Tibial nerve (tissue), 4 donors: ENCODE data around the gene HIGD1B. TPM values are rescaled to one million over a fixed set of nuclear protein-coding genes. Genes with fewer than 3 reads are reported as not detected.

Experiments used
- DNase-seq, 2 donors: peaks; one replicate each; pipeline ENCODE4 v3.0.0-alpha.2; 2019; ENCODE audit warnings: low spot score in 2 of 2
- H3K27ac ChIP-seq, 4 donors: fragments of 200-600 bp; sonication (generic) in 3 of 4; one replicate each; pipeline ENCODE4 v1.5.1; 2017 to 2019; ENCODE audit warnings: mild to moderate bottlenecking in 1 of 4
- H3K27me3 ChIP-seq, 2 donors: fragments of 200-600 bp; sonication (generic) in 1 of 2; one replicate each; pipeline versions ENCODE4 v1.5.1 to v1.6.0; 2017 to 2019
- H3K36me3 ChIP-seq, 3 donors: fragments of 200-600 bp; sonication (generic); one replicate each; pipeline ENCODE4 v1.5.1; 2018 to 2019
- H3K4me1 ChIP-seq, 4 donors: fragments of 200-600 bp; sonication (generic) in 3 of 4; one replicate each; pipeline ENCODE4 v1.5.1; 2017 to 2019
- H3K4me3 ChIP-seq, 4 donors: fragments of 200-600 bp; sonication (generic) in 3 of 4; one replicate each; pipeline ENCODE4 v1.5.1; 2017 to 2019; ENCODE audit warnings: mild to moderate bottlenecking in 1 of 4, moderate library complexity in 1 of 4
- H3K9me3 ChIP-seq, 4 donors: fragments of 200-600 bp; sonication (generic) in 3 of 4; one replicate each; pipeline ENCODE4 v1.5.1; 2017 to 2019
- EP300 ChIP-seq, 2 donors: sonication (generic); formaldehyde crosslinking; IDR thresholded peaks; one replicate each; pipeline ENCODE4 v1.6.1; 2017; ENCODE audit warnings: antibody characterized with exemption in 2 of 2, mild to moderate bottlenecking in 1 of 2
- POLR2A ChIP-seq, 2 donors: fragments of 450-650 bp; IDR thresholded peaks; one replicate each; pipeline ENCODE4 v1.6.1; 2017; ENCODE audit warnings: antibody characterized with exemption in 2 of 2, mild to moderate bottlenecking in 2 of 2, moderate library complexity in 2 of 2
- WGBS, 2 donors: methylation state at CpG; one replicate each; pipeline ENCODE4 v1.1.5; 2018; 5-methylcytosine and 5-hydroxymethylcytosine counted together
- total RNA-seq, 4 donors: library from RNA; depleted of rRNA; stranded (reverse); fragments of >200 nt; gene quantifications; one replicate each; pipeline ENCODE4 v1.1.0, GENCODE V29; 2016
- TF ChIP-seq, protein P1 (sequence below), 5 experiments: fragments of 200-600 bp in 3 of 5; fragments of 450-650 bp in 2 of 5; sonication (generic) in 3 of 5; IDR thresholded peaks; one replicate each; pipeline ENCODE4 v1.5.1; 2016 to 2019; ENCODE audit warnings: antibody characterized with exemption in 5 of 5, mild to moderate bottlenecking in 3 of 5, moderate library complexity in 2 of 5

The HIGD1B gene
- 10 to 100 TPM in 1 of 4 donors, 1 to 10 TPM in 2, not detected in 1; 2.3 to 10.3 (median 6.5) TPM for total RNA-seq

DNA sequence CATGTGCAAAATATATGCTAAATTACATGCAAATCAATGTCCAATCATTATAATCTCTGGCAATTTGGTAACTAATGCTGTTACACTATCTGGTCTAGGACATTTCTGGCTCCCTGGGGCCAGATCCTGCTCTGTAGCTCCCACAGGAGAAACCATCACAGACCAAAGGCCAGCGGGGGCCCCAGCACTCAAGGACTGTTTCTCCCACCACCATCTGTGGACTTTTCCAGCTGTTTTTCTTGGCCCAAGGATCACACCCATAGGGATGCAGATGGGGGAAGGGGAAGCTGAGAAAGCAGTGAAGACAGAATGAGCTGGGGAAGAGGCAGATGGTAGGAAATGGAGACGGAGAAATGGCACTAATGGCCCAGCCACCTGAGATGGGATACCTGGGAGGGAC, at the start of gene HIGD1B:
Gene HIGD1B, plus strand, starts transcription at position 298 of the 400 bp plus-strand sequence. CDS start 270 bp downstream, outside the sequence.
- H3K4me1 ChIP-seq = no peaks in the 10 kb centered on the region
- peaks cover 0 to 35% (median 3%) of the 10 kb centered on the region in 3 donors for H3K36me3 ChIP-seq
- no peak for DNase-seq
- H3K27me3 ChIP-seq = no peaks in the 10 kb centered on the region
- H3K27ac ChIP-seq = no peak within 1 kb of the TSS
- 51 to 58% methylated on average over 2 of the region's 2 CpGs for WGBS, 2 donors
- TF ChIP-seq, protein P1, sequence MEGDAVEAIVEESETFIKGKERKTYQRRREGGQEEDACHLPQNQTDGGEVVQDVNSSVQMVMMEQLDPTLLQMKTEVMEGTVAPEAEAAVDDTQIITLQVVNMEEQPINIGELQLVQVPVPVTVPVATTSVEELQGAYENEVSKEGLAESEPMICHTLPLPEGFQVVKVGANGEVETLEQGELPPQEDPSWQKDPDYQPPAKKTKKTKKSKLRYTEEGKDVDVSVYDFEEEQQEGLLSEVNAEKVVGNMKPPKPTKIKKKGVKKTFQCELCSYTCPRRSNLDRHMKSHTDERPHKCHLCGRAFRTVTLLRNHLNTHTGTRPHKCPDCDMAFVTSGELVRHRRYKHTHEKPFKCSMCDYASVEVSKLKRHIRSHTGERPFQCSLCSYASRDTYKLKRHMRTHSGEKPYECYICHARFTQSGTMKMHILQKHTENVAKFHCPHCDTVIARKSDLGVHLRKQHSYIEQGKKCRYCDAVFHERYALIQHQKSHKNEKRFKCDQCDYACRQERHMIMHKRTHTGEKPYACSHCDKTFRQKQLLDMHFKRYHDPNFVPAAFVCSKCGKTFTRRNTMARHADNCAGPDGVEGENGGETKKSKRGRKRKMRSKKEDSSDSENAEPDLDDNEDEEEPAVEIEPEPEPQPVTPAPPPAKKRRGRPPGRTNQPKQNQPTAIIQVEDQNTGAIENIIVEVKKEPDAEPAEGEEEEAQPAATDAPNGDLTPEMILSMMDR (IDR thresholded peaks at IDR 0.05) = no peak
- TF ChIP-seq POLR2A (IDR thresholded peaks at IDR 0.05) = no peak
- no peak for TF ChIP-seq EP300 (IDR thresholded peaks at IDR 0.05)
- no peaks in the 10 kb centered on the region for H3K9me3 ChIP-seq
- no peak within 1 kb of the TSS for H3K4me3 ChIP-seq

DNA sequence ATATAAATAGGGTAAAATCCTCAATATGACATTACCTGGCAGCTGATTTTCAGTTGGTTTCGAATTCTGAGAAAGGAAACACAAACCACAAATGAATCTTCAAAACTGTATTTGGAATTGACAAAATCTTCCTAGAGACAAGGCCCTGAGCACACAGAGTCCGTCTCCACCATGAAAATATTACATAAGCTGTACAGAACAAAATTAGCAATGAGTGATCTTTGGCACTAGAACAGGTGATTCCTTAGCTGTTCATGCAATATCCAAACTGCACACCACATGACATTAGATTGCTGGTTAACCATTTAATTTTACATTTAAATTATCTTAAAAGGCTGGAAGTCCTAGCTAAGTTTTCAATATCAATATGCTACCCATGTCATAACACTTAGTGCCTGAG, 49.3 kb upstream of the HIGD1B start:
- Histone ChIP-seq H3K4me1 (peaks cover 0 to 31% (median 5%) of the 10 kb centered on the region in 4 donors), H3K4me3 (no peak overlapping the region)
- TF ChIP-seq EP300 (IDR thresholded peaks at IDR 0.05) (no peak), POLR2A (IDR thresholded peaks at IDR 0.05) (no peak)
- TF ChIP-seq, protein P1 (IDR thresholded peaks at IDR 0.05) = no peak

DNA sequence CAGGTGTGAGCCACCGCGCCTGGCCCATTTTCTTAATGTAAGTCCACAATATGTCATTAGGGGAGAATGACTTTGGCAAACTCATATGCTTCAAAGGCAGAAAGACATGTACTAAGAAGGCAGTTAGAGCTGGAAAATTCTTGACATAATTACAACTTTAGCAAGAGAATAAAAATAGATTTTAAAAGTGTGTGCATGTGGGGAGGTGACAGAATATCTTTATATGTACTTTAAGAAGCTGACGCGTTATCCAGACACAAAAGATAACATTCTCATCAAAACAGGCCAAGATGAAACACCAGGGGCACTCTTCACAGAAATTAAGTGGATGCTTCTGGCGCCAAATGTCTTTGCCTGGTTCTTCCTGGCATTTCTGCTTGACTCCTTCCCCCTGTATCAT, 45.8 kb upstream of the HIGD1B start:
- no peak for DNase-seq
- H3K27ac ChIP-seq = no peak overlapping the region
- H3K9me3 ChIP-seq = no peaks in the 10 kb centered on the region
- H3K27me3 ChIP-seq = no peaks in the 10 kb centered on the region
- TF ChIP-seq, protein P1 (IDR thresholded peaks at IDR 0.05) = no peak
- no peak for TF ChIP-seq POLR2A (IDR thresholded peaks at IDR 0.05)
- no peak for TF ChIP-seq EP300 (IDR thresholded peaks at IDR 0.05)
- WGBS, 2 donors = 92 to 96% methylated on average over 5 of the region's 5 CpGs
- H3K4me1 ChIP-seq = peaks cover 0 to 7% (median 0%) of the 10 kb centered on the region in 4 donors
- peaks cover 0 to 5% (median 0%) of the 10 kb centered on the region in 3 donors for H3K36me3 ChIP-seq
- no peak overlapping the region for H3K4me3 ChIP-seq

More for the DNA sequence above, 49.3 kb upstream of the HIGD1B start:
- 84% methylated on average over 2 of the region's 2 CpGs for WGBS, 2 donors
- Histone ChIP-seq H3K36me3 (no peaks in the 10 kb centered on the region), H3K9me3 (no peaks in the 10 kb centered on the region), H3K27ac (peak overlapping the region in 1 of 4 donors; percentile 26), H3K27me3 (no peaks in the 10 kb centered on the region)
- no peak for DNase-seq

DNA sequence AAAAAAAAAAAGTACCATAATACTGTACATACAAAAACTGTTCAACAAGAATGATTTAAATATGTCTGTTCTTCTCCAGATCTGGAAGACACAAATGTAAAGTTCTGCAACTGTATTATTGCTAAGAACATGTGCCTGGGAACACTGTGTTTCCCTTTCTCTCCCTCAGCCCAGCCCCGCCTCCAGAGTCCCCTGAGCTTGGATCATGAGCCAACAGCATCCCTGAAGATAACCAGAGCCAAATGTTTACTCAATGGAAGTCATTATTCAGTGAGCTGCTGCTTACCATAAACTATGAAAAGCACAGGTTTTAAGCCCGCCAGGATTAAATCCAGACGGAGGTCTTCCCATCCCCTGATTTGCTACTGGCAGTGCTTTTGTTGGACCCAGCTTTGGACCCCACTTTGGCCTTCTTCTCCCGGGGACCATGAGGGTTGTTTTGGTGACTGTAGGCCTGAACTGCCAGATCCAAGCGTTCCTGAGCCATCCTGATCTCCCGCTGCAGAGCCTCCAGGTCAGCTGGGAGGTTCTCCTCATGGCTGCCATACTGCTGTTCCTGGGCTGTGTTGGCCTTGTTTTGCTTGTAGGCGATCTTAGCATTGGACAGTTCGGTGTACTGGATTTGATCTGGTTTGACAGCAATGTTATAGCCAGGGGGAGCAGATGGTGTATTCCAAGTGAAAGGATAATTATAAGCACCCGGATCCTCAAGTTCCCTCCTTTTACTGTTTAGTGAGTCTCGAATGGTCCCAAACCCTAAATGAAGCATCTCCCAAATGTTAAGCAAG, 43.2 kb upstream of the HIGD1B start:
- H3K4me1 ChIP-seq = peaks cover 0 to 7% (median 0%) of the 10 kb centered on the region in 4 donors
- whole genome bisulfite sequencing, 2 donors = 74 to 76% methylated on average over 10 of the region's 10 CpGs
- peak in 1 of 2 donors; percentile 48 for DNase-seq

More for the DNA sequence above, 43.2 kb upstream of the HIGD1B start:
- no peaks in the 10 kb centered on the region for H3K9me3 ChIP-seq
- peaks cover 0 to 5% (median 0%) of the 10 kb centered on the region in 3 donors for H3K36me3 ChIP-seq
- H3K27ac ChIP-seq = no peak overlapping the region
- no peaks in the 10 kb centered on the region for H3K27me3 ChIP-seq
- TF ChIP-seq POLR2A (IDR thresholded peaks at IDR 0.05) = no peak
- TF ChIP-seq, protein P1 (IDR thresholded peaks at IDR 0.05) = no peak
- TF ChIP-seq EP300 (IDR thresholded peaks at IDR 0.05) = no peak
- H3K4me3 ChIP-seq = no peak overlapping the region
